Measurements from ENCODE around the gene NECTIN1. TPM values are rescaled to one million over a fixed set of nuclear protein-coding genes. Genes with fewer than 3 reads are reported as not detected.

The NECTIN1 gene
- total and polyA plus RNA-seq, 2 of the 13 experiments (the other 11 are each of a cell fraction or from before 2014, with no cell fraction given): 3.9 to 7.3 TPM

DNA sequence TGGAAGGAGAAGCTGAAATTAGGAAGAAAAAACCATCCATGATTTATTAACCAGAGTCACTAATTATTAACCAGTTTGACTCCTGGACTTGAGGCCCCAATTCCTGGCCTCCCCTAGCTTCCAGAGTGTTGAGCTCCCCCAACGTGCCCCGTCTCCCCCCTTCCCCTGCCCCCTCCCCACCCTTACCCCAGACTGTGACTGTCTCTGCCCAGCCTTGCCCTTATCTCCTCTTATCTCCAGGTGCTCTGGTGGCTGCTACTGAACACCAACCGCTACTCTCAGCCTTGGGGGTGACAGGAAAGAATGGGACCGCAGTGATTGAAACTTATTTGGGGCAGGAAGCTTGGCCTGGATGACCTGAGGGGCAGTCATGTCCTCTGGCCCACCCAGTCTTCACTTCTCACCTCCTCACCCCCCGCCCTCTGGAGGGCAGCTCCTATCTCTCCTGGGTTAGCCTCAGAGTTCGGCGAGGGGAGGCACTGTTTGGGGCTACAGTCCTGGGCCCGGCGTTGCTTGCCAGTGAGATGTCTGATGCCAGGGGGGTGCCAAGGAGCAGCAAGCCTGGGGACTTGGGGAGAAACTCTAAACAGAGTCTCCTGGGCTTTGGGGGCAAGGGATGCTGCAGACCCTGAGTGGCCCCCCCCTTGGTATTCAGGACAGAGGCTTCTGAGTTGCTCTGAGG lies 15.5 kb downstream of the NECTIN1 start (continued):
- TF ChIP-seq, protein P1, sequence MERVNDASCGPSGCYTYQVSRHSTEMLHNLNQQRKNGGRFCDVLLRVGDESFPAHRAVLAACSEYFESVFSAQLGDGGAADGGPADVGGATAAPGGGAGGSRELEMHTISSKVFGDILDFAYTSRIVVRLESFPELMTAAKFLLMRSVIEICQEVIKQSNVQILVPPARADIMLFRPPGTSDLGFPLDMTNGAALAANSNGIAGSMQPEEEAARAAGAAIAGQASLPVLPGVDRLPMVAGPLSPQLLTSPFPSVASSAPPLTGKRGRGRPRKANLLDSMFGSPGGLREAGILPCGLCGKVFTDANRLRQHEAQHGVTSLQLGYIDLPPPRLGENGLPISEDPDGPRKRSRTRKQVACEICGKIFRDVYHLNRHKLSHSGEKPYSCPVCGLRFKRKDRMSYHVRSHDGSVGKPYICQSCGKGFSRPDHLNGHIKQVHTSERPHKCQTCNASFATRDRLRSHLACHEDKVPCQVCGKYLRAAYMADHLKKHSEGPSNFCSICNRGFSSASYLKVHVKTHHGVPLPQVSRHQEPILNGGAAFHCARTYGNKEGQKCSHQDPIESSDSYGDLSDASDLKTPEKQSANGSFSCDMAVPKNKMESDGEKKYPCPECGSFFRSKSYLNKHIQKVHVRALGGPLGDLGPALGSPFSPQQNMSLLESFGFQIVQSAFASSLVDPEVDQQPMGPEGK (CRISPR knock-in tag; IDR thresholded peaks at IDR 0.05): peak; percentile 54; the same call in 1 of the 2 replicates
- TF ChIP-seq FOXA1 (IDR thresholded peaks at IDR 0.05): no peak
- TF ChIP-seq FOXA1 (CRISPR knock-in tag; IDR thresholded peaks at IDR 0.05): no peak
- no peak for TF ChIP-seq SRSF9 (IDR thresholded peaks at IDR 0.05; ENCODE audit: borderline replicate concordance, insufficient read depth, low read depth, low read length, poor library complexity, severe bottlenecking)
- TF ChIP-seq HNRNPLL (IDR thresholded peaks at IDR 0.05; ENCODE audit: low read depth, low read length, poor library complexity, severe bottlenecking): no peak
- 0 out of 2 replicates have a peak, but pooled peaks have one; percentile 12 for TF ChIP-seq MAZ (IDR thresholded peaks at IDR 0.05; ENCODE audit: borderline replicate concordance, low read depth, low read length)
- TF ChIP-seq MAZ (CRISPR knock-in tag; IDR thresholded peaks at IDR 0.05; ENCODE audit: low read depth): no peak
- TF ChIP-seq, protein P2, sequence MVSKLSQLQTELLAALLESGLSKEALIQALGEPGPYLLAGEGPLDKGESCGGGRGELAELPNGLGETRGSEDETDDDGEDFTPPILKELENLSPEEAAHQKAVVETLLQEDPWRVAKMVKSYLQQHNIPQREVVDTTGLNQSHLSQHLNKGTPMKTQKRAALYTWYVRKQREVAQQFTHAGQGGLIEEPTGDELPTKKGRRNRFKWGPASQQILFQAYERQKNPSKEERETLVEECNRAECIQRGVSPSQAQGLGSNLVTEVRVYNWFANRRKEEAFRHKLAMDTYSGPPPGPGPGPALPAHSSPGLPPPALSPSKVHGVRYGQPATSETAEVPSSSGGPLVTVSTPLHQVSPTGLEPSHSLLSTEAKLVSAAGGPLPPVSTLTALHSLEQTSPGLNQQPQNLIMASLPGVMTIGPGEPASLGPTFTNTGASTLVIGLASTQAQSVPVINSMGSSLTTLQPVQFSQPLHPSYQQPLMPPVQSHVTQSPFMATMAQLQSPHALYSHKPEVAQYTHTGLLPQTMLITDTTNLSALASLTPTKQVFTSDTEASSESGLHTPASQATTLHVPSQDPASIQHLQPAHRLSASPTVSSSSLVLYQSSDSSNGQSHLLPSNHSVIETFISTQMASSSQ (IDR thresholded peaks at IDR 0.05; ENCODE audit: low read depth): peak; percentile 91
- TF ChIP-seq, protein P2 (CRISPR knock-in tag; IDR thresholded peaks at IDR 0.05; ENCODE audit: borderline replicate concordance): no peak; the same call in none of the 2 replicates
- TF ChIP-seq FOXJ3 (CRISPR knock-in tag; IDR thresholded peaks at IDR 0.05; ENCODE audit: borderline replicate concordance): no peak
- TF ChIP-seq HNRNPUL1 (IDR thresholded peaks at IDR 0.05; ENCODE audit: low read depth, low read length): no peak
- TF ChIP-seq SAP130 (CRISPR knock-in tag; IDR thresholded peaks at IDR 0.05; ENCODE audit: low read depth): 0 out of 2 replicates have a peak, but pooled peaks have one; percentile 23
- no peak for TF ChIP-seq EHMT2 (IDR thresholded peaks at IDR 0.05; ENCODE audit: borderline replicate concordance, low read depth, low read length)
- TF ChIP-seq ATF7-NPFF (CRISPR knock-in tag; IDR thresholded peaks at IDR 0.05; ENCODE audit: low read depth): no peak
- no peak for TF ChIP-seq ZNF83 (CRISPR knock-in tag; IDR thresholded peaks at IDR 0.05; ENCODE audit: borderline replicate concordance)
- no peak for TF ChIP-seq MTF1 (CRISPR knock-in tag; IDR thresholded peaks at IDR 0.05)
- no peak for TF ChIP-seq SMAD1 (CRISPR knock-in tag; IDR thresholded peaks at IDR 0.05; ENCODE audit: borderline replicate concordance, low read depth)
- TF ChIP-seq, protein P3, sequence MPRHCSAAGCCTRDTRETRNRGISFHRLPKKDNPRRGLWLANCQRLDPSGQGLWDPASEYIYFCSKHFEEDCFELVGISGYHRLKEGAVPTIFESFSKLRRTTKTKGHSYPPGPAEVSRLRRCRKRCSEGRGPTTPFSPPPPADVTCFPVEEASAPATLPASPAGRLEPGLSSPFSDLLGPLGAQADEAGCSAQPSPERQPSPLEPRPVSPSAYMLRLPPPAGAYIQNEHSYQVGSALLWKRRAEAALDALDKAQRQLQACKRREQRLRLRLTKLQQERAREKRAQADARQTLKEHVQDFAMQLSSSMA (CRISPR knock-in tag; IDR thresholded peaks at IDR 0.05): no peak
- TF ChIP-seq SIN3A (IDR thresholded peaks at IDR 0.05; ENCODE audit: borderline replicate concordance, low read depth, low read length): no peak
- no peak for TF ChIP-seq ZNF225 (CRISPR knock-in tag; IDR thresholded peaks at IDR 0.05)
- TF ChIP-seq, protein P4, sequence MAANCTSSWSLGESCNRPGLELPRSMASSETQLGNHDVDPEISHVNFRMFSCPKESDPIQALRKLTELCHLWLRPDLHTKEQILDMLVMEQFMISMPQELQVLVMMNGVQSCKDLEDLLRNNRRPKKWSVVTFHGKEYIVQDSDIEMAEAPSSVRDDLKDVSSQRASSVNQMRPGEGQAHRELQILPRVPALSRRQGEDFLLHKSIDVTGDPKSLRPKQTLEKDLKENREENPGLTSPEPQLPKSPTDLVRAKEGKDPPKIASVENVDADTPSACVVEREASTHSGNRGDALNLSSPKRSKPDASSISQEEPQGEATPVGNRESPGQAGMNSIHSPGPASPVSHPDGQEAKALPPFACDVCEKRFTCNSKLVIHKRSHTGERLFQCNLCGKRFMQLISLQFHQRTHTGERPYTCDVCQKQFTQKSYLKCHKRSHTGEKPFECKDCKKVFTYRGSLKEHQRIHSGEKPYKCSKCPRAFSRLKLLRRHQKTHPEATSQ (CRISPR knock-in tag; IDR thresholded peaks at IDR 0.05; ENCODE audit: borderline replicate concordance): no peak
- TF ChIP-seq MED1 (CRISPR knock-in tag; IDR thresholded peaks at IDR 0.05): peak; percentile 20; the same call in 1 of the 2 replicates

Data from HepG2 (cell line).